Uterus (tissue), 2 donors: ENCODE data around the gene MICU2.

ENCODE experiments used
- POLR2A ChIP-seq, 2 donors: fragments of 450-650 bp; IDR thresholded peaks; one replicate each; pipeline ENCODE4 v1.6.1; 2016; ENCODE audit warnings: antibody characterized with exemption in 2 of 2, mild to moderate bottlenecking in 1 of 2, moderate library complexity in 1 of 2
- TF ChIP-seq, protein P1 (sequence below), 4 experiments: fragments of 200-600 bp in 2 of 4; fragments of 450-650 bp in 2 of 4; sonication (generic) in 2 of 4; IDR thresholded peaks; one replicate each; pipeline ENCODE4 v1.5.1; 2016 to 2019; ENCODE audit warnings: antibody characterized with exemption in 4 of 4, mild to moderate bottlenecking in 2 of 4, moderate library complexity in 1 of 4

DNA sequence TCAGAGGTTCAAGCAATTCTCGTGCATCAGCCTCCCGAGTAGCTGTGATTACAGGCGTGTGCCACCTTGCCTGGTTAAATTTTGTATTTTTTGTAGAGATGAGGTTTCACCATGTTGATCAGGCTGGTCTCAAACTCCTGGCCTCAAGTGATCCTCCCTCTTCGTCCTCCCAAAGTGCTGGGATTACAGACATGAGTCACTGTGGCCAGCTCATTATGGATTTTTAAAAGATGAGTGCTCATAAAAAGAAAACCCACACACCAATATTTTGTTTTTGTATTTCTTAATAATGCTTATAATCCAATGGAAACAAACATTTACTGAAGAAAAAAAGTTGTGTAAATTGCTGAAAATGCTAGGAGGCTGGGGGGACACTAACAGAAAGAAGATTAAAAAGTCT lies 5.0 kb upstream of the MICU2 start:
- TF ChIP-seq POLR2A (IDR thresholded peaks at IDR 0.05), result no peak
- TF ChIP-seq, protein P1, sequence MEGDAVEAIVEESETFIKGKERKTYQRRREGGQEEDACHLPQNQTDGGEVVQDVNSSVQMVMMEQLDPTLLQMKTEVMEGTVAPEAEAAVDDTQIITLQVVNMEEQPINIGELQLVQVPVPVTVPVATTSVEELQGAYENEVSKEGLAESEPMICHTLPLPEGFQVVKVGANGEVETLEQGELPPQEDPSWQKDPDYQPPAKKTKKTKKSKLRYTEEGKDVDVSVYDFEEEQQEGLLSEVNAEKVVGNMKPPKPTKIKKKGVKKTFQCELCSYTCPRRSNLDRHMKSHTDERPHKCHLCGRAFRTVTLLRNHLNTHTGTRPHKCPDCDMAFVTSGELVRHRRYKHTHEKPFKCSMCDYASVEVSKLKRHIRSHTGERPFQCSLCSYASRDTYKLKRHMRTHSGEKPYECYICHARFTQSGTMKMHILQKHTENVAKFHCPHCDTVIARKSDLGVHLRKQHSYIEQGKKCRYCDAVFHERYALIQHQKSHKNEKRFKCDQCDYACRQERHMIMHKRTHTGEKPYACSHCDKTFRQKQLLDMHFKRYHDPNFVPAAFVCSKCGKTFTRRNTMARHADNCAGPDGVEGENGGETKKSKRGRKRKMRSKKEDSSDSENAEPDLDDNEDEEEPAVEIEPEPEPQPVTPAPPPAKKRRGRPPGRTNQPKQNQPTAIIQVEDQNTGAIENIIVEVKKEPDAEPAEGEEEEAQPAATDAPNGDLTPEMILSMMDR (IDR thresholded peaks at IDR 0.05), result no peak
